Measurements from ENCODE around the gene TTLL13. TPM values are rescaled to one million over a fixed set of nuclear protein-coding genes. Genes with fewer than 3 reads are reported as not detected.

Gene TTLL13
- total RNA-seq, 1 experiment from 2014 or later: not detected

Other genes starting within 250 kb of the TTLL13 start
- 7.0 and 9.1 TPM in 2 replicates for gene ZNF710, start 248.2 kb upstream of the TTLL13 start, total RNA-seq (2014; rRNA removed; shearing (Covaris generic); ENCODE audit: low replicate concordance)
- gene IDH2, start 147.1 kb upstream of the TTLL13 start, total RNA-seq (2014; rRNA removed; shearing (Covaris generic); ENCODE audit: low replicate concordance): 45.7 and 57.2 TPM in 2 replicates
- gene SEMA4B, start 48.2 kb upstream of the TTLL13 start, total RNA-seq (2014; rRNA removed; shearing (Covaris generic); ENCODE audit: low replicate concordance): 3.7 and 19.0 TPM in 2 replicates
- gene CIB1, start 15.6 kb upstream of the TTLL13 start, total RNA-seq (2014; rRNA removed; shearing (Covaris generic); ENCODE audit: low replicate concordance): 48.7 and 158 TPM in 2 replicates
- gene GDPGP1, start 15.3 kb upstream of the TTLL13 start, total RNA-seq (2014; rRNA removed; shearing (Covaris generic); ENCODE audit: low replicate concordance): 0.86 and 6.4 TPM in 2 replicates
- gene NGRN, start 16.1 kb downstream of the TTLL13 start, total RNA-seq (2014; rRNA removed; shearing (Covaris generic); ENCODE audit: low replicate concordance): 83.1 and 134 TPM in 2 replicates
- 0.07 TPM in 1 of 2 replicates, not detected in the other for gene ZNF774, start 102.7 kb downstream of the TTLL13 start, total RNA-seq (2014; rRNA removed; shearing (Covaris generic); ENCODE audit: low replicate concordance)
- gene IQGAP1, start 138.7 kb downstream of the TTLL13 start, total RNA-seq (2014; rRNA removed; shearing (Covaris generic); ENCODE audit: low replicate concordance): 52.8 and 81.8 TPM in 2 replicates